Measurements from ENCODE around the gene CNIH2. TPM values are rescaled to one million over a fixed set of nuclear protein-coding genes. Genes with fewer than 3 reads are reported as not detected.

CNIH2 gene
- total and polyA plus RNA-seq, 7 experiments from 2014 or later = 1.3 to 12.3 (median 2.9) TPM; not detected in 2

DNA sequence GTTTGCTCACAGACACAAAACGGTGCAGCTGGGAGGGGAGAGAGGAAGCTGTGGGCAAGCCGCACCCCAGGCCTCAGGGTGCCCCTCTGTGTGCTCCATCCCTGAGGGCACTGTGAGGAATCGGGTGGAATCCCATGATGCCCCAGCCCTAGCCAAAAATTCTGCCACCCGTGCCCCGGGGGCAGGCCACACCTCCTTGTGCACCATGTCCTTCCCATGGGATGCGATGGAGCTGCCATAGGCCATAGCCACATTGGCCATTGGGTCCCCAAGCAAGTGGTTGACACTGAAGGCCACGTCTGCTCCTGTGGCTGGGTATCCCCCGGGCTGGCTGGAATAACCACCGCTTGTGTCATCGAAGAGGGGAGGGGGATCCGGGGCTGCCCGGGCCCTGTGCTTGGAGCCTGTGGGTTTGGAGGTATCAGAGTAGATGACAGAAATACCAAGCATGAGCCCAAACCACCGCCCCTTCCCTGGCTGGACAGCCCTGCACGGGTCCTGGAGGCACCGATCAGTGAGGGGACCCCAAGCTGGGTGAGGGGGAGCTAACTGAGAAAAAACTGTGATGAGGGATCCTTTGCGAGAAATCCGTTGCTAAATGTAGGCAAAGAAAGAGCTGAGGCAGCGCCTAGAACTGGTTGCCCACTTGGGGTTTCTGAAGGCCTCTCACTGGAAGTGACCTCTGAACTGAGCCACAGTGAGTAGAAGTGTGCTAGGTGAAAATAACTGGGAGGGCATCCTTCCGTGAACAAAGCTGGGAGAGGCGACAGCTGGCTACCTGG, 10.1 kb downstream of the CNIH2 start:
- ChIA-PET CTCF (interaction anchor here (0.6 to 2.5 kb wide), 3 partner anchors 23 to 1118 kb away, joined by 3 to 12 read pairs (median 8); partner anchors contain the start of gene SPDYC), POLR2A (interaction anchor here (0.6 to 4.4 kb wide), 13 partner anchors 7 to 428 kb away, joined by 3 to 28 read pairs (median 4); partner anchors contain the start of genes BRMS1, CNIH2, MUS81 and RAB1B)
- peaks cover 19 to 20% of the 10 kb centered on the region in 2 donors for H3K4me1 ChIP-seq (ENCODE audit: control insufficient read depth in 2 of 2, insufficient read depth in 2 of 2, low read length in 2 of 2)
- peaks cover 0 to 4% (median 0%) of the 10 kb centered on the region in 5 donors for H3K36me3 Mint-ChIP-seq
- DNase-seq (no peak), ATAC-seq (no peak)
- peaks cover 0 to 1% (median 0%) of the 10 kb centered on the region in 11 donors for H3K9me3 Mint-ChIP-seq
- H3K27ac Mint-ChIP-seq = peak overlapping the region; percentile 73 to 93 (median 88)
- peaks cover 0 to 5% of the 10 kb centered on the region in 2 donors for H3K27me3 ChIP-seq (ENCODE audit: control insufficient read depth in 2 of 2, insufficient read depth in 2 of 2, low read length in 2 of 2)
- H3K4me3 ChIP-seq (ENCODE audit: low read length) = peak overlapping the region; percentile 99
- H3K36me3 ChIP-seq (ENCODE audit: control insufficient read depth in 2 of 3, insufficient read depth in 3 of 3, low read length in 3 of 3) = peaks cover 0 to 13% (median 0%) of the 10 kb centered on the region in 3 experiments
- H3K4me1 Mint-ChIP-seq = peaks cover 19 to 49% (median 40%) of the 10 kb centered on the region in 7 donors
- peak overlapping the region; percentile 86 to 96 (median 90) for H3K4me3 Mint-ChIP-seq
- H3K9me3 ChIP-seq (ENCODE audit: control insufficient read depth in 2 of 3, low read length in 3 of 3) = no peaks in the 10 kb centered on the region
- H3K27ac ChIP-seq (ENCODE audit: low read depth, low read length) = peak overlapping the region; percentile 76
- peaks cover 7 to 28% (median 7%) of the 10 kb centered on the region in 5 donors for H3K27me3 Mint-ChIP-seq
- intact Hi-C loops (cut with micrococcal nuclease) = loop anchor here (10.0 kb wide), 3 partner anchors 233 to 1197 kb away; partner anchors contain the start of genes AIP (in 1 of the 2), MALAT1 (in 1 of the 2) and SF3B2 (in 1 of the 2)

GRCh38 chr11:66288671-66289547, 10.9 kb downstream of the CNIH2 start, which contains the start of gene YIF1A:
Gene YIF1A, minus strand, starts transcription at chr11:66289143. Its CDS starts 158 bp downstream, at chr11:66288985.
- ChIA-PET POLR2A (interaction anchor here (0.5 to 4.4 kb wide), 27 partner anchors 8 to 1130 kb away, joined by 3 to 28 read pairs (median 3); partner anchors contain the start of genes BRMS1, CCDC87, CCS and CD248), CTCF (interaction anchor here (0.6 to 2.5 kb wide), 4 partner anchors 22 to 1119 kb away, joined by 3 to 12 read pairs (median 6); partner anchors contain the start of gene SPDYC)
- H3K27ac ChIP-seq (ENCODE audit: low read depth, low read length) = peak within 1 kb of the TSS; percentile 76
- intact Hi-C loops (cut with micrococcal nuclease) = loop anchor here (1.0 to 10.0 kb wide), 10 partner anchors 21 to 1196 kb away; partner anchors contain the start of genes NPAS4 (in 2 of the 2), RAB1B (in 2 of the 2), AIP (in 1 of the 2) and BANF1 (in 1 of the 2)
- H3K4me3 ChIP-seq (ENCODE audit: low read length) = peak within 1 kb of the TSS; percentile 99
- DNase-seq = peak; percentile 92 to 99 (median 99)
- no peaks in the 10 kb centered on the region for H3K9me3 ChIP-seq (ENCODE audit: control insufficient read depth in 2 of 3, low read length in 3 of 3)
- H3K27me3 ChIP-seq (ENCODE audit: control insufficient read depth in 2 of 2, insufficient read depth in 2 of 2, low read length in 2 of 2) = peaks cover 0 to 7% of the 10 kb centered on the region in 2 donors
- H3K4me3 Mint-ChIP-seq = peak within 1 kb of the TSS; percentile 86 to 96 (median 90)
- peaks cover 0 to 1% (median 0%) of the 10 kb centered on the region in 11 donors for H3K9me3 Mint-ChIP-seq
- peaks cover 13 to 35% (median 13%) of the 10 kb centered on the region in 5 donors for H3K27me3 Mint-ChIP-seq
- peaks cover 18 to 19% of the 10 kb centered on the region in 2 donors for H3K4me1 ChIP-seq (ENCODE audit: control insufficient read depth in 2 of 2, insufficient read depth in 2 of 2, low read length in 2 of 2)
- peaks cover 0 to 4% (median 0%) of the 10 kb centered on the region in 5 donors for H3K36me3 Mint-ChIP-seq
- ATAC-seq = peak; percentile 96
- peaks cover 17 to 46% (median 37%) of the 10 kb centered on the region in 7 donors for H3K4me1 Mint-ChIP-seq
- peak within 1 kb of the TSS; percentile 74 to 97 (median 92) for H3K27ac Mint-ChIP-seq
- H3K36me3 ChIP-seq (ENCODE audit: control insufficient read depth in 2 of 3, insufficient read depth in 3 of 3, low read length in 3 of 3) = peaks cover 0 to 13% (median 0%) of the 10 kb centered on the region in 3 experiments

- H3K9me3 ChIP-seq (ENCODE audit: control insufficient read depth in 2 of 3, low read length in 3 of 3) = no peaks in the 10 kb centered on the region
- H3K27me3 ChIP-seq (ENCODE audit: control insufficient read depth in 2 of 2, insufficient read depth in 2 of 2, low read length in 2 of 2) = peaks cover 0 to 7% of the 10 kb centered on the region in 2 donors
- ATAC-seq (peak; percentile 60), DNase-seq (peak in 2 of 9 donors; percentile 82 to 87)
- H3K4me3 ChIP-seq (ENCODE audit: low read length) = peak overlapping the region; percentile 99
- Mint-ChIP-seq H3K4me3 (peak overlapping the region; percentile 86 to 96 (median 90)), H3K27me3 (peaks cover 13 to 35% (median 13%) of the 10 kb centered on the region in 5 donors), H3K9me3 (peaks cover 0 to 1% (median 0%) of the 10 kb centered on the region in 11 donors), H3K4me1 (peaks cover 16 to 46% (median 37%) of the 10 kb centered on the region in 7 donors), H3K36me3 (peaks cover 0 to 4% (median 0%) of the 10 kb centered on the region in 5 donors), H3K27ac (peak overlapping the region; percentile 74 to 97 (median 92))
- peak overlapping the region; percentile 76 for H3K27ac ChIP-seq (ENCODE audit: low read depth, low read length)
- H3K4me1 ChIP-seq (ENCODE audit: control insufficient read depth in 2 of 2, insufficient read depth in 2 of 2, low read length in 2 of 2) = peaks cover 18 to 19% of the 10 kb centered on the region in 2 donors
- H3K36me3 ChIP-seq (ENCODE audit: control insufficient read depth in 2 of 3, insufficient read depth in 3 of 3, low read length in 3 of 3) = peaks cover 0 to 8% (median 0%) of the 10 kb centered on the region in 3 experiments
- ChIA-PET CTCF (interaction anchor here (1.0 to 2.5 kb wide), 3 partner anchors 21 to 67 kb away, joined by 3 to 12 read pairs (median 8); no protein-coding TSS in a partner anchor), POLR2A (interaction anchor here (0.5 to 4.4 kb wide), 25 partner anchors 9 to 1131 kb away, joined by 3 to 28 read pairs (median 3); partner anchors contain the start of genes BRMS1, CCDC87, CCS and CD248)
- intact Hi-C loops (cut with micrococcal nuclease) = loop anchor here (1.0 to 10.0 kb wide), 10 partner anchors 21 to 1195 kb away; partner anchors contain the start of genes NPAS4 (in 2 of the 2), RAB1B (in 2 of the 2), AIP (in 1 of the 2) and BANF1 (in 1 of the 2)
These were observed 11.8 kb downstream of the CNIH2 start for GRCh38 chr11:66289548-66290329.

DNA sequence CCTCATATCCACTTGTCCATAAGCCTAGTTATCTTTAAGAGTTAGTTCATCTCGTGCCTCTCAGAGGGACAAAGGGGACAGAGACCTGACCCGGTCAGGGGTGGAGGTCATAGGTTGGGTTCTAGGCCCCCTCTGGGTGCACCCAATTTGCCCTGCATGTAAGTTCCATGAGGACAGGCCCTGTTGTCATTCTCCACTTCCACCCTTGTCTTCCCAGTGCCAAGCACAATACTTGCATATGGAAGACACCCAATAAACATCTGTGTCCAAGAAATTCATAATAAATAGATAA, 12.3 kb downstream of the CNIH2 start:
- ChIA-PET CTCF (interaction anchor here (0.8 kb wide), 1 partner anchor 96 kb away, joined by 4 read pairs; no protein-coding TSS in a partner anchor), POLR2A (interaction anchor here (1.3 to 2.4 kb wide), 5 partner anchors 19 to 131 kb away, joined by 3 to 15 read pairs (median 9); partner anchors contain the start of gene CD248)
- Mint-ChIP-seq H3K4me1 (peaks cover 16 to 46% (median 37%) of the 10 kb centered on the region in 7 donors), H3K9me3 (peaks cover 0 to 1% (median 0%) of the 10 kb centered on the region in 11 donors), H3K4me3 (peak overlapping the region; percentile 86 to 96 (median 90)), H3K27ac (peak overlapping the region in 5 of 9 donors; percentile 42 to 94 (median 45)), H3K27me3 (peaks cover 13 to 35% (median 13%) of the 10 kb centered on the region in 5 donors), H3K36me3 (peaks cover 0 to 4% (median 0%) of the 10 kb centered on the region in 5 donors)
- Histone ChIP-seq H3K36me3 (ENCODE audit: control insufficient read depth in 2 of 3, insufficient read depth in 3 of 3, low read length in 3 of 3) (peaks cover 0 to 2% (median 0%) of the 10 kb centered on the region in 3 experiments), H3K4me3 (ENCODE audit: low read length) (no peak overlapping the region), H3K27me3 (ENCODE audit: control insufficient read depth in 2 of 2, insufficient read depth in 2 of 2, low read length in 2 of 2) (peaks cover 0 to 7% of the 10 kb centered on the region in 2 donors), H3K9me3 (ENCODE audit: control insufficient read depth in 2 of 3, low read length in 3 of 3) (no peaks in the 10 kb centered on the region), H3K4me1 (ENCODE audit: control insufficient read depth in 2 of 2, insufficient read depth in 2 of 2, low read length in 2 of 2) (peaks cover 18 to 19% of the 10 kb centered on the region in 2 donors), H3K27ac (ENCODE audit: low read depth, low read length) (no peak overlapping the region)
- intact Hi-C loops (cut with micrococcal nuclease) = no loop called here
- ATAC-seq (no peak), DNase-seq (no peak)

DNA sequence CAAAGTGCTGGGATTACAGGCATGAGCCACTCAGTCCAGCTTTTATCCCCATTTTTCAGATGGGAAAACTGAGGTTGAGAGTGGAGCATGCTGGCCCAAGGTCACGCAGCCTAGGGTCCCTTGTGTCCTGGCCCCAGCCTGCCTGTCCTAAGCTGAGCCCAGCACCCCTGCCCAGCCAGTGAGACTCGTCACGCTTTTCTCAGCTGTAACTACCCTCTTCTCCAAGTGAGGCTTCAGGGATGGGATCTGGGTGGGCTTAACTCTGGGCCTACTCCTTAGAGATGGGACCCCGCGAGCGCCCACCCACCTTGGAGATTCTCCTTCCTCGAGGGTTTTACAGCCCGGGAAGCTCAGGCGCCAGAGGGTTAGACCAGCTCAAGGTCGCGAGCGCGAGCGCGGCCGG, 13.3 kb downstream of the CNIH2 start:
- peaks cover 13 to 38% (median 13%) of the 10 kb centered on the region in 5 donors for H3K27me3 Mint-ChIP-seq
- Histone ChIP-seq H3K9me3 (ENCODE audit: control insufficient read depth in 2 of 3, low read length in 3 of 3) (no peaks in the 10 kb centered on the region), H3K27me3 (ENCODE audit: control insufficient read depth in 2 of 2, insufficient read depth in 2 of 2, low read length in 2 of 2) (peaks cover 0 to 7% of the 10 kb centered on the region in 2 donors), H3K4me3 (ENCODE audit: low read length) (no peak overlapping the region), H3K36me3 (ENCODE audit: control insufficient read depth in 2 of 3, insufficient read depth in 3 of 3, low read length in 3 of 3) (no peaks in the 10 kb centered on the region), H3K4me1 (ENCODE audit: control insufficient read depth in 2 of 2, insufficient read depth in 2 of 2, low read length in 2 of 2) (peaks cover 18 to 19% of the 10 kb centered on the region in 2 donors), H3K27ac (ENCODE audit: low read depth, low read length) (no peak overlapping the region)
- intact Hi-C loops (cut with micrococcal nuclease) = no loop called here
- H3K9me3 Mint-ChIP-seq = peaks cover 0 to 1% (median 0%) of the 10 kb centered on the region in 11 donors
- H3K4me1 Mint-ChIP-seq = peaks cover 14 to 46% (median 37%) of the 10 kb centered on the region in 7 donors
- ATAC-seq = no peak
- DNase-seq = no peak
- CTCF ChIA-PET = interaction anchor here (0.6 to 1.0 kb wide), 3 partner anchors 95 to 676 kb away, joined by 3 to 6 read pairs (median 4); no protein-coding TSS in a partner anchor
- H3K36me3 Mint-ChIP-seq = peaks cover 0 to 4% (median 0%) of the 10 kb centered on the region in 5 donors
- H3K4me3 Mint-ChIP-seq = peak overlapping the region in 7 of 10 donors; percentile 21 to 94 (median 89)
- POLR2A ChIA-PET = interaction anchor here (0.6 to 2.4 kb wide), 6 partner anchors 8 to 915 kb away, joined by 3 to 15 read pairs (median 3); partner anchors contain the start of gene RIN1
- H3K27ac Mint-ChIP-seq = peak overlapping the region in 2 of 9 donors; percentile 32 to 80

Measured in naive thymus-derived CD4-positive, alpha-beta T cell (primary cell).